GM21786 (cell line): Measurements from ENCODE around the gene MTIF2.
"Not testable (repeated sequence)": the region's sequence is repeated elsewhere in the genome, so short reads cannot be mapped to it uniquely, and the experiment has no call there.

Experiments used
- ATAC-seq: cut with Tn5 transposase; IDR thresholded peaks from one replicate; pipeline ENCODE4 v1.9.1; 2021; ENCODE audit not compliant: unreplicated experiment

Gene MTIF2

DNA sequence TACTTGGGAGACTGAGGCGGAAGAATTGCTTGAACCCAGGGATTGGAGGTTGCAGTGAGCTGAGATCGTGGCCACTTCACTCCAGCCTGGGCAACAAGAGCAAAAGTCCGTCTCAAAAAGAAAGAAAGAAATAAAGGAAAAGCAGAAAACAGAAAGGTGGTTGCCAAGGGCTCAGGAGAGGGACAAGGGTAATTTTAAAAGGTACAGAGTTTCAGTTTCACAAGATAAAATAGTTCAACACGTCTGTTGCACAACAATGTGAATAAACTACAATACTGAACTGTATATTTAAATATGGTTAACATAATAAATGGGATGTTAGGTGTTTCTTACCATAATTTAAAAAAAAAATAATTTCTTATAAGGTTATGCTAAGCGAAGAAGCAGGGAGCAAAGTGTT is 23.6 kb downstream of the MTIF2 start:
- no peak for ATAC-seq

DNA sequence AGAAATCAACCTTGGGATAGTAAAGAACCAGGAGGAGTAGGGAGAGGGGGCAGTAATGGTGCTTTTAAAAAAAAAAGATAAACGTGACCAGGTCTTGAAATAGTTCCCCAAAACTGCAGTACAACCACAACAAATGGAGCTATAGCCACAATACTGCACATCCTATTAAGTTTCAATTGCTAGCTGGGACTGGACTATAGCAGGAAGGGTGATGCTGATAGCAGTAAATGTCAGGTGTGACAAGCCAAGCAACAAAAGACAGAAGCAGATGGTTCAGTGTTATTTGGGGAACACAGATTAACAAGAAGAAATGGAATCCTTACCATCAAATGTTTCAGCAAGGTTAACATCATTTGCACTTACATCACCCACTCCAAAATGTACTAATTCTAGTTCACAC is 26.4 kb downstream of the MTIF2 start:
- ATAC-seq, result no peak

DNA sequence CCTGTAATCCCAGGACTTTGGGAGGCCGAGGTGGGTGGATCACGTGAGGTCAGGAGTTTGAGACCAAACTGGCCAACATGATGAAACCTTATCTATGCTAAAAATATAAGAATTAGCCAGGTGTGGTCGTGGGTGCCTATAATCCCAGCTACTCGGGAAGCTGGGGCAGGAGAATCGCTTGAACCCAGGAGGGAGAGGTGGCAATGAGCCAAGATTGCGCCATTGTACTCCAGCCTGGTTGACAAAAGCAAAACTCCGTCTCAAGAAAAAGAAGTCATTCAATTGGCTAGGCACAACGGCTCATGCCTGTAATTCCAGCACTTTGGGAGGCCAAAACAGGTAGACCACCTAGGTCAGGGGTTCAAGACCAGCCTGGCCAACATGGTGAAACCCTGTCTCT is 27.4 kb downstream of the MTIF2 start:
- ATAC-seq, result not testable (repeated sequence)

DNA sequence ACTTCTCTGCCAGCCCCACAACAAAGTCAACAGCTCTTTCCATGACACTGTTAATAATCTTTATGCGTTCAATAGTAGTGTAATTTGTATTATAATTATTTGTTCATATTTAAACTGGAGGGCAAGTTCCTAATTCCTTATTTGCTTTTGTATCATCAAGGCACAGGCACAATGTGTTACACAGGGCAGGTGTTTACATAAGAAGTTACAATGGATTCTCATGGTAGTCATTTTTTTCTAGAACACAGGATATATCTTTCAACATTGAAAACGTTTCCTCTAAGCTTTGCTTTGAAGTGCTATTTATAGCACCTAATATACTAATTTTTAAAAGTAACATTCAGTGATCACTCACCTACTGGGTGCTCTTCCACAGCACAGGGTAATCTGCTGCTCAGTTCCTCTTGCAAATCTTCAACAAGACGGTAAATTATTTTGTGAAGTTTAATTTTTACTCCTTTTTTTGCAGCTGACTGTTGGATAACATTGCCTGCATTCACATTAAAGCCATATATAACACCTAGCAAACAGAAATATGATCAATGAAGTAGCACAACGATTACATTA is 29.3 kb downstream of the MTIF2 start:
- ATAC-seq, result no peak

DNA sequence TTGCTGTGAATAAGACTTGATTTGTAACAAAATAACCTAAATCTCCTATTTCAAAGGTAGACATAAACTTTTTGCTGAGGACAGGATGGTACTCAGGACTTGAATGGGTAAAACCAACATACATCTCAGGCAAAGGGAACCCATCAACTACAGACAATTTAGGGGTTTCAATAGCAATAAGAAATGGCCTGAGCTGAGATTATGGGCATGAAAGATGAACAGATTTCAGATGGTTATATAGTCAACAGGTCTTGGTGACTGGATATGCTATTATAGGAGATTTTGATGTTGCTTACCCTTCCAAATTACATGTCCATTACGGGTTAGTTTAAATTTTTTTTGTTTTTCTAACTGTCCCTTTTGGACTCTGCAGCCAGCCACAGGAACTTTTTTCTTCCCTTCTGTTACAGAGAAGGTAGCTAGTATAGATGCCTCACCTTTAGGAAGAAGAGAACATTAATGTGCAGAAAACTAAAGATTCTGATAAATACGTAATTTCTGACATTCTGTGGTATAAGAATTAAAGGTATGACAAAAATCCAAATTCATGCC is 32.0 kb downstream of the MTIF2 start:
- no peak for ATAC-seq

DNA sequence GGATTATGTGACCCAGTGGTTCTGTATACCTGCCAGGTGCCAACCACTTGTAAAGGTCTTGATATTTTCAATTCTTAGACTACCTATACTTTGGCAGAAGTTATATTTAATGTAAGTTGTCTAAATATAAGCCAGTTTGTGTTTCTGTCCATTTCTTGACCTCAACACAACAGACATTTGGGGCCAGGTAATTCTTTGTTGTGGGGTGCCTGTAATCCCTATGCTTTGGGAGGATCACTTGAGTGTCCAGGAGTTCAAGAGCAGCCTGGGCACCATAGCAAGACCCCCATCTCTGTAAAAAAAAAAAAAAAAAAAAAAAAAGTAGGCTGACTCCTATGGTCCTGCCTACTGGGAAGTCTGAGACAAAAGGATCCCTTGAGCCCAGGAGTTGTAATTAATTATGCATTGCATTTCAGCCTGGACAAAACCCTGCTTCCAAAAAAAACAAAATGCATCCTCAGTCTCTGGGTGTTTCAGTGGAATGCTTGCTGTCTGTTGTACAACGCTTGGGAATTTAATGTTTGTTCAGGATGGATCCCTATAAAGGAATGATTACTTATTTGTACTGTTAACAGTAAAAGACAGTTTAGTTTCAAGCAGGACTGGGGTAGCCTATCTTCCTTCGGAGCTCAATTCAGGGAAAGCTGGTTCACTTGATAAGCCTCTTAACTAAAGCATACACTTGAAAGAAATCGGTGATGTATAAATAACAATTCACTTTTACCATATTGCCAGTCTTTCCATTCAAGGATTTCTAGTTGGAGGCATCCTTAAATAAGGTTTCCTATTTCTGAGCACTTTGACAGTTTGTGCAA is 33.1 kb downstream of the MTIF2 start:
- ATAC-seq, result no peak

DNA sequence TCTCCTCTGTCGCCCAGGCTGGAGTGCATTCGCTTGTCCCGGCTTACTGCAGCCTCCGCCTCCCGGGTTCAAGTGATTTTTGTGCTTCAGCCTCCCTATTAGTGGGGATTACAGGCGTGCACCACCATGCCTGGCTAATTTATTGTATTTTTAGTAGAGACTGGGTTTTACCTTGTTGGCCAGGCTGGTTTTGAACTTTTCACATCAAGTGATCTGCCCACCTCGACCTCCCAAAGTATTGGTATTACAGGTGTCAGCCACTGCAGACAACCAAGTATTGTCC is 35.4 kb downstream of the MTIF2 start:
- ATAC-seq, result no peak

DNA sequence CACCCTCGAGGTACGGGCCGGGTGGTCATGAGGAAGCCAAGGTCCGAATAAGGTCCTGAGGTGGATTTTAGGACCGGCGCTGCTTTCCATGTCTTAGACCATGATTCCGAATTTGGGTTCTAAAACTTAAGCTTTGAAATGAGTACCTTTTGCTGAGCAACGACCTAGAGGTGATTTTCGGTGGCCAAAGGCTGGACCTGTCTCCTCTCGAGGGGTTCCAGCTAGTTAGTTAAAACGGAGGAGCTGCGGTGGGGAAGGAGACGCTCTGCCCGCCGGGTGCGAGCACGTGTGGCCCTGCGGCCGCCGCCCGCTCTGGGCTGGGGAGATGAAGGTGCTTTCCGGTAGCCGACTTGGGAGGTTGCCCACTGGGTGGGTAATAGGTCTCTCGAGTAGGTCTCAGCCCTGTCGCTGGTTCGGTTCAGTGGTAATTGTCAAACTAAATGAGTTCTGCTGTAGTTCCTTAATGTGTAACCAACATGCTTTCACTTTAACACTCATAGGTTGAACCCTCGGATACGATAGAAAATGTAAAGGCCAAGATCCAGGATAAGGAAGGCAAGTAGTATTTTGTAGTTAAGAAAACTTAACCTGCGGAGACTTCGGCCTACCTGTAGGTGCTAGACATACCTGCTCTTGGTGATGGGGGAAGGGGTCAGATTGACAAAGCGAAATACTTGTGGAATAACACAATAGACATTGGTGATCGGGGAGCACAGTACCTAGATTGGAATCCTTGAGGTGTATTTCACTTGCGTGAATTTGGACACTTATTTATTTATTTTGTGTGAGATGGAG is 36.0 kb downstream of the MTIF2 start:
- ATAC-seq, result peak; percentile 25

DNA sequence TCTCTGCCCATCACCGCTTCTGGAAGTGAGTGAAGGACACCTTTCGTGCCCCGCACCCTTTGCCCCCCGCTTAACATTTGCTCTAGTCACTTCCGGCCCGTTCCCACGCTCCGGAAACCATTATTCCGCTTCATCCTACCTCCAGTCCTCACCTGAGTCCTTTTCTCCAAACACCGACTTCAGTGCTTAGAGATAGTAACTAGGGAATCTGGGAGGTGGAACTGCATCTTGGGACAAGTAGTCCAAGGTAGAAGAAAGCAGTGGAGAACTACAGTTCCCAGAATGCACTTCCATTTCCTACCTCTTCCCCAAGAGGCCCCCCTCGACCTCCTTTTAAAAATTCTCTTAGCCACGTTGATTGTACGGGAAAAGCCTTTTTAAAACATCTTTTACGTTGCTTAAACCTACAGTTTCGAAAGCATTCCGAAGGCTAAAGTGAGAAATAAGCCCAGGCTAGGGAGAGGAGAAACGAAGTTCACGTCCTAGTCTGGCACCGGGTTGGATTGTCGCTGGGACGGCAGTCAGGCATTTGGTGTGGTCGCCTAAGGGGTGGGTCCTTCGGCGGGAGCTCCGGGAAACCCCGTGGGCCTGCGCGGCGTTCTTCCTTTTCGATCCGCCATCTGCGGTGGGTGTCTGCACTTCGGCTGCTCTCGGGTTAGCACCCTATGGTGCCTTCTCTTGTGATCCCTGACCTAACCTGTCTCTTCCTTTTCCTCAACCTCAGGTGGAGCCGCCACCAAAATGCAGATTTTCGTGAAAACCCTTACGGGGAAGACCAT is 36.8 kb downstream of the MTIF2 start, which contains the start of the genes CLHC1 and RPS27A:
CLHC1 (minus strand) TSS at position 210 of the 779 bp plus-strand sequence. CDS start 9,882 bp downstream, outside the sequence.
RPS27A (plus strand) TSS at position 605 of the 779 bp plus-strand sequence; CDS start at position 742, 137 bp downstream.
- peak; percentile 84 for ATAC-seq

DNA sequence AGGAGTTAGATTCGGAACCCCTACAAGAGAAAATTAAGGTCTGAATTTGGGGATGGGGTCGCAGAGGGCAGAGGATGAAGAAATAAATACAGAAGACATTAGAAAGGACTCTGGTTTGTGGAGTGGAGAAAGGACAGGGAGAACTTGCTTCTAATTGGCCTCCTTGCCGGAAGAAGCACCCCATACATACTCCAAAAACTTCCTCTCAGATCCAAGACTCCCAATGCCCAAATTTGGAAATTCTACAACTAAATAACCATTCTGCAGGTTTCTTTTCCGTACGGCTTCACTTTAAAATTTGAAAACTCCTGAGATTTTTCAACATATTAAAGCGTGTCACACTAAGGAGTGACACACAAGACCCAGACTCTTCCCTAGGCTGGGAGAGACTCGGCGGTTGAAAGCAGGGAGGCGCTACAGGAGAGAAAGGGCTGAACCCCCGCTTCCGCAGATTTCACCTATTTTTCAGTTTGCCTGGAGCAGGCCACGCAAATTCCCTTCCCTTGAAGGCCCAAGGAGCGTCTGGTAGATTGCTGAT is 37.4 kb downstream of the MTIF2 start:
- peak; percentile 8 for ATAC-seq

DNA sequence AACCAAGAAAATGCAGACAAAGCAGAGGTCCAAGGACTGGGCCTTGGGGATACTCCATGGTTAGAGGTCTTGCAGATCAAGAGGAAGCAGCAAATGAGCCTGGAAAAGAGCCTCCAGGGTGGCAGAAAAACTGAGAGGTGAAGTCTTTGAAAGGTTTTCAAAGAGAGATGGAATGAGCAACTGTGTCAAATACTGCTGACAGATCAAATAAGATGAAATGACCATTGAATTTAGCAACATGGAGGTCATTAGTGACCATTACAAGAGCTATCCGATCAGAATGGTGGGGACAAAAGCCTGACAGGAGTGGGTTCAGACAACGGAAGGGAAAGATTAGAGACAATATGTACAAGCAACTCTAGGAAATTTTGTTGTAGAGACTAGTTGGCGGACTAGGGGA is 38.5 kb downstream of the MTIF2 start:
- no peak for ATAC-seq

DNA sequence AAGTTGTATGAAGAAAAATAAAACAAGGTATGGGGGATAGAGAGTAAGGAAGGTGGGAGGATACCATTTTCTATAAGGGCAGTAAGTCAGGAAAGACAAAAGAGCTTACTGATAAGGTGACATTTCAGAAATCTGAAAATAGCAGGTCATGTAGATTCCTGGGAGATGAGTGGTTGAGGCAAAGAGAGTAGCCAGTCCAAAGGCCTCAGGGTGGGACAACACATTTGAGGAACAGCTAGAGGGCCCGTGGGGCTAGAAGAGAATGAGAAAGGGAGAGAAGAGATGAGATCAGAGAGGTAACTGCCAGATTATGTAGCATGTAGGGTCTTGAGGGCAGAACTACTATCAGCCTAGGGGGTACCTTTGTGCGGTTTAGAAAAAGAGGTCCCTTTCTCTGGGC is 39.8 kb downstream of the MTIF2 start:
- ATAC-seq, result no peak

DNA sequence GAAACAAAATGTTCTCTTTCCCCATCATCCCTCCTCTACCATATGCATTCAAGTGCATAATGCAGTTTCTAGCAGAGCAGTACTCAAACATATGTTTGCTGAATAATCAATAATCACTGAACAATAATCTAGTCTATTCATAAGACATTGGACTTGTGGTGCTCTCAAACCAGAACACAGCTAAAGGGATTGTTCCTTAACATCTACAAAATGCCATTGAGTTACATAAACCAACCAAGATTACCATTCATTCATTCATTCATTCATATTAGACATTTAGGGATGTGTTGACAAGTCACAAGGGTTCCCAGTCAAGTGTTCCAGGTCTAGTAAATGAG is 40.8 kb downstream of the MTIF2 start:
- no peak for ATAC-seq

DNA sequence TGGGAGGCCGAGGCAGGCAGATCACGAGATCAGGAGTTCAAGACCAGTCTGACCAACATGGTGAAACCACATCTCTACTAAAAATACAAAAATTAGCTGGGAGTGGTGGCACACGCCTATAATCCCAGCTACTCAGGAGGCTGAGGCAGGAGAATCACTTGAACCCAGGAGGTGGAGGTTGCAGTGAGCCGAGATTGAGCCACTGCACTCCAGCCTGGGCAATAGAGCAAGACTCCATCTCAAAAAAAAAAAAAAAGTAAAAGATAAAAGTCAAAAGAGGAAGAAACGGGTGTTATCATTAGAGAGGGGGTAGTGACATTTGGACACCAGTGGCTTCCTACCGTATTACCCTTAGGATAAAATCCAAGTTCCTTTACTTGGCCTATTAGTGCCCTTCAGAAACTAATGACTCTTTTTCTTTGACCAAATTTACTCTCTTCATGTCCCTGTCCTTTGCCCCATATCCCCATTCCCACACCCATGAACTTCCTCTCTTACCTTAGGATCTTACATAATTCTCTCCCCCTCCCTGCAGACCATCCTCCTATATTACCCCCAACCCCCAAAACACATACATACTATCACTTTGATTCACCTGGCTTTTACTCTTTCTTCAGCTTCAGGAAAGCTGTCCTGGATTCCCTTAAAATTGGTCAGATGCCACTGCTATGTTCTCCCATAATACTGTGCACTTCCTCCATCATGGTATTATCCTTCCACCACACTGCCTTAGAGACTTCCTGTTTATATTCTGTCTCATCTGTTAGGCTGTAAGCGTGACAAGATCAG is 41.4 kb downstream of the MTIF2 start:
- not testable (repeated sequence) for ATAC-seq

DNA sequence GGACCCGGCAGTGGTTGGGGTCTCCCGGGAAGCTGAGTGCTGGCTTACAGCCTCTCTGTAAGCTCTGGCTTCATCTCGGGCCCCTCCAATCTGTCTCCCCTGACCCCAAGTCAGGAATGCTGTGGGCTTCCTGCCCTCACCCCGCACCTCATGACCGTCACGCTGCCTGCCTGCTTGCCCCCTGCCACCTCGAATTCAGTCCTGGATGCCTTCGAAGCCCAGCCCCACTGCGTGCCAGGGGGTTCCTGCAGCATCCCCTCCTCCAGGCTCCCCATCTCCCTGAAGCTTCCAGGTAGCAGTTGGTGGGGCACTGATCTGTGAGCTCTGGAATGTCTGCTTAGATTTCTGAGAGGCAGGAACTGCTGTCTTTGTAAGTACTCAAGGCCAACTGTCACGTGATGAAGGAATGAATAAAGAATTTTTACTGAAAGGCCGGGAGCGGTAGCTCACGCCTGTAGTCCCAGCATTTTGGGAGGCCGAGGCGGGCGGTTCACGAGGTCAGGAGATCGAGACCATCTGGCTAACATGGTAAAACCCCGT is 43.5 kb downstream of the MTIF2 start:
- no peak for ATAC-seq

DNA sequence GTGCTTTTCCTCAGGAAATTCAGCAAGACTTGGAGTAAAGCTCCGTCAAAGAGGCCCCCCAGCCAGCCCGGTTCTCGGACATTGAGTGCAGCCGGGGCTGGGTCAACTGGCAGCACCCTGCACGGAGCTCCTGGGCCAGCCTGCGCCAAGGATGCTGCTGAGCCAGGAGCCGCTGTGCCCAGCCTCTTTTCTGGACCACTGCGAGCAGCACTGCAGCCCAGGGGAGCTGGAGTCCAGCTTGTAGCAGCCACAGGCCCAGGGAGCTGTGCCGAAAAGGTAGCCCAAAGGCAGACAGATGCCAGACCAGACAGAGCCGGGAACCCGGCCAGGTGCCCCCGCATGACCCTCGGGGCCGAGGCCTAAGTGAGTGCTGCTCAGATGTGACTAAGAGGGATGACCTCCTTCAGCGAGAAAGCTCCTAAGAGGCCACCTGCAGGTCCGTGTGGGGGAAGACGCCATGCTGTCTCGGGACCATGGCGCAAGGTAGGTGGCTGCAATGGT is 44.2 kb downstream of the MTIF2 start:
- no peak for ATAC-seq

DNA sequence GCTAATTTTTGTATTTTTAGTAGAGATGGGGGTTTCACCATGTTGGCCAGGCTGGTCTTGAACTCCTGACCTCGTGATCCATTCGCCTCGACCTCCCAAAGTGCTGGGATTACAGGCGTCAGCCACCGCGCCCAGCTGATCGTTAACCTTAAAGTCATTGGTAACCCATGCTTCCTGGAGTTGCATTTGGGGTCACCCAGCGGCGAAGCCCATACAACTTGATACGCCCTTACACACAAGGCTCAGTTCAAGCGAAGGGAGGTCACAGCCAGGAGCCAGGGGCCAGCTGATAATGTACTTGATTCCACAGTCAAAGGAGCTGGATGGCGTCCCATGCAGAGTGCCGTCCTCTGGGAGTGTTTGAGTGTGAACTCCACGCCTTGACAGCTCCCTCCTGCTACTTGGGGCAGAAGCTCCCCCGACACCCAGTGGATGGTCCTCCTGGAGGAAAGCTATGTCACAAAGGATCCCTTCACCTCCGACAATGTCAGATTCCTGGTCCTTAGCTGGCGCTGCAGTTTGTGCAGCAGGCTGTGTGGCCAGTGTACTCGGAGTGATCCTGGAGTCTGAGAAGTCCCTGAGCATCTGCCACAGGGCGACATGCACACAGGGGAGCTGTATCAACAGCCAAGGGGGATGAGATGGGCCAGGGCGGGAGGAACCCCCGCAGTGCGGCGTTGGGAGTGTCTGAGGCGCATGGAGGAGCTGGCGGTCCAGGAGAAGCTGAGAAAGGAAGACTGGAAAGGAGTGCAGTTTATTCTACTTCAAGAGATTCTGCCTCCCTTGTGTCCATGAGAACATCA is 44.9 kb downstream of the MTIF2 start:
- ATAC-seq, result no peak

DNA sequence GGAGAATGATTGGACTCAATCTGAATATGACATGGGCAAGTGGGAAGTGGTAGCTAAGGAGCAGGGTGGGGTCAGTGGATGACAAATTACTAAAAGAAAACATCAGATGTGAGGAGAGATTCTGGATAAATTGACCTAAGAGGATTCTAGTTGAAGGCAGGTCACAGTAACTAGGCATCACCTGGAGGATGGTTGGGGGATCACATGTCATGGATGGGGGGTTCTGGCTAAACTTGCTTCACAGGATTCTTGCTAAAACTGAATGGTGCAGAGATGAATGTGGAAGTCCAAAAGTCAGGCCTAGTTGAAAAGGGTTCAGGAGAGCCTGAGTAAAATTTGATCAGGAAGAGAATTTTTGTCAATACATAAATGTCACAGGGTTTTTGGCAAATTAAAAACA is 55.2 kb downstream of the MTIF2 start:
- ATAC-seq, result no peak

DNA sequence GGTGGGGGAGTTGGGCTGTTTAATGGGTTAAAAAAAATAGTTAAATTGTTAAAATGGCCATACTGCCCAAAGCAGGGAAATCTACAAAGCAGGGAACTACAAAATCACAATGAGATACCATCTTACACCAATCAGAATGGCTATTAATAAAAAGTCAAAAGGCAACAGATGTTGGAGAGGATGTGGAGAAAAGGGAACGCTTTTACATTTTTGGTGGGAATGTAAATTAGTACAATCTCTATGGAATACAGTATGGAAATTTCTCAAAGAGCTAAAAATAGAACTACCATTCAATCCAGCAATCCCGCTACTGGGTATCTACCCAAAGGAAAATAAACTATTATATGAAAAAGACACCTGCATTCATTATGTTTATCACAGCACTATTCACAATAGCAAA is 64.1 kb downstream of the MTIF2 start:
- ATAC-seq, result no peak
